Measurements from ENCODE around the gene NRN1.

GRCh38 chr6:5967594-5967993 is 39.1 kb downstream of the NRN1 start:
- TF ChIP-seq CTCF (IDR thresholded peaks at IDR 0.05), result no peak
- TF ChIP-seq POLR2A (IDR thresholded peaks at IDR 0.05), result no peak

All from prostate gland (tissue), 2 donors.